RKO (cell line): ENCODE measurements around the gene AHSP.
"Not testable (repeated sequence)": the region's sequence is repeated elsewhere in the genome, so short reads cannot be mapped to it uniquely, and the experiment has no call there.

Experiments
- DNase-seq: peaks from one replicate; pipeline ENCODE4 v3.0.0-alpha.2; 2016; ENCODE audit warnings: low spot score

The AHSP gene

DNA sequence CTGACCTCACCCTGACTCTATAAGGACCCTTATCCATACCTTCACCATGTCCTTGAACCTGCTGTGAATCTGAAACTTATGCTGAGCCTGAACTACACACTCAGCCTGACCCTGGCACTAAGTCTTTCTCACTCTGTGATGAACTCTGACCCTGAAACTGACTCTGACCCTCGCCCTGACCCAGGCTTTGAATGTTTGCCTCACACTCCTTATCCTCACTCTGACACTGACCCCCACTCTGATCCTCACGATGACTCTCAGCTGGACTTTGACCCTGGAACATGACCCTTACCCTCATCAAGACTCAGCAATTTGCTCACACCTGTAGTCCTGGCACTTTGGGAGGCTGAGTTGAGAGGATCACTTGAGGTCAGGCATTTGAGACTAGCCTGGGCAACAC is 4.4 kb downstream of the AHSP start:
- no peak for DNase-seq

DNA sequence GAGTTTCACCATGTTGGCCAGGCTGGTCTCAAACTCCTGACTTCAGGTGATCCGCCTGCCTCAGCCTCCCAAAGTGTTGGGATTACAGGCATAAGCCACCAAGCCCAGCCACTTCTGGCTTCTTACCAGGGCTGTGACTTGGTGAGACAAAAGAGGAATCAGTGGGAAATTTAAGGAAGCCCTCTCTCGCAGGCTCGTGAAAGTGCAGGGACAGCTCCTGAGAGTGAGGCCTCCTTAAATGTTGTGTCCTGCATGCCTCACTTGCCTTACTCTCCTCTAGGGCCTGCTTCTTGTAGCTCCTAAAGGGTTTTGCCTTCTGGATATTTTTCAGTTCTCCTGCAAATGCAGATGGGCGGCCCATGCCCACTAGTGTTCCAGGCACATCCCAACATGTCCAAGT is 5.2 kb downstream of the AHSP start:
- no peak for DNase-seq

DNA sequence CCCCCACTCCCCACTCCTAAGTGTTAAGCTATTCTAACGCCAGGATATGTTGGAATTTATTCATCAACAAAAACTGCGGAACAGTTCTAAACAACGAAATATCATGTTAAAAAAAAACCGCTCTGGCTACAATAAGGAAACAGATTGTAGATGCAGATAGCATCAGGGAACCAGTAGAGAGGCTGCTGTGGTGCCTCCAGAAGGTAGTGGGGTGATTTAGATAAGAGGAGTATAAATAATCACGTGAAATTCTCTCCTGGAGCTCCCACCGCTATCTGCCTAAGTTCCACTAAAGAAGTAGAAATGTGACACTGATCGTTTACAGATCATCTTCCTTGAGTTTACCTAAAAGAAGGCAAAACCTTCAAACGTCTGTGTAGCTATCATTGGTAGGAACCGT is 8.0 kb downstream of the AHSP start:
- DNase-seq: no peak

DNA sequence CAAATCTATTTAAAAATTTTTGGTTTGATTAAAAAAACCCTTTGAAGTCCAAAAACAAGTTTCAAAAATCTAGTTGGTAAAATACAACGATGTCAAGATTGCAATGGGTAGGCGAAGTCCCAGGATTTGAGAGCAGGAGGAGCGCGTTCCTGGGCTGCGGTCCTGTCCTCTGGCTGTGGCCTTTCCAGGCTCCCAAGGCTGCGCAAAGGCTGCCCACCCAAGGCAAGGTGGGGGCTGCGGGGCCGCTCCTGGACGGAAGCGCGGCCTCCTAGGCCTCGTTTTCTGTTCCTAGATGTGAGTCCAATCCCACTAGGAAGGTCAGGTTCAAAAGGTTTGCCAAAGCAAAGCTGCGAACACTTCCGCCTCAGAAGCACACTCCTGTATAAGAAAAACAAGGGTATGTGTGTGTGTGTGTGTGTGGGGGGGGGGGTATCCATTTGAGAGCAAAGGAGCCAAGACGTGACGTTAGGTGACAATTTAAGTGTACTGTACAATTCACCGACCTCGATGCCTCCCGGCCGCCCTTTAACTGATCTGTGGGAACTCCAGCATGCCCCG is 9.2 kb downstream of the AHSP start:
- DNase-seq: no peak

DNA sequence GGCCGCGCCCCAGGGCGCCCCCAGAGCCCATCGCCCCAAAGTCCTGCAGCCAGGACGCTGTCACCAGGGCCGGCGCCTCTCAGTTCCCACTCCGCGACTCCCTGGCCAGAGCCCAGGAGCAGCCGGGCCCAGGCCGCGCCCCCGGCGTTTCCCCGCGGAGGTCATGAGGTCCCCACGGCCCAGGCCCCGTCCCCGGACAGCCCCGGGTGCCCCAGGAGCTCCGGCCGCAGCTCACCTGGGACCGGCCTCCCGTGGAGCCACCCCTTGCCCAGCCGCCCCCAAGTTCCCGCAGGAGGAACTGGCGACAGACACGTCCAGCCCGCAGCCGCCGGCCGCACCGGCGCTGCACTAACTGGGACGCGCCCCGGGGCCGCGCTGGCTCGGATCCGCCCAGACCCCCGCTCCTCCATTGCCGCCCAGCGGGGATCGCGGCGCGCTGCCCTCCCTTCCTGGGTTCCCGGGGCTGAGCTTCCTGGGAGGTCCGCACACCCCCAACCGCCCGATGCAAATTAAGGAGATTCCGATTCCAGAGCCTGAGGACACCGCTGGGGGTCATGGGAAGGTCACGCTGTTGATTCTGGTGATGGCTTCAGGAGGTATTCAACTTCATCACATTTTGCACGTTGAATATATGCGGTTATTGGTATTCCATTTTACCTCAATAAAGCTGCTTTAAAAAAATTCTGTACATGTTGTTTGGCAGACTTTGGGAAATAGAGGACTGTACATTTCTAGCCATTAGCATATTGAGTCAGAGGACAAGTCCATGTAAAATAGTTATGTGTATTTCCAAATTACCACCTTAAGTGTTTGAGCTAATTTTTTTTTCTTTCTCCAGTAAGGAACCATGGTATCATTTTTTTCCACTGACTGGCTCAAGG is 9.9 kb downstream of the AHSP start:
- DNase-seq: no peak

DNA sequence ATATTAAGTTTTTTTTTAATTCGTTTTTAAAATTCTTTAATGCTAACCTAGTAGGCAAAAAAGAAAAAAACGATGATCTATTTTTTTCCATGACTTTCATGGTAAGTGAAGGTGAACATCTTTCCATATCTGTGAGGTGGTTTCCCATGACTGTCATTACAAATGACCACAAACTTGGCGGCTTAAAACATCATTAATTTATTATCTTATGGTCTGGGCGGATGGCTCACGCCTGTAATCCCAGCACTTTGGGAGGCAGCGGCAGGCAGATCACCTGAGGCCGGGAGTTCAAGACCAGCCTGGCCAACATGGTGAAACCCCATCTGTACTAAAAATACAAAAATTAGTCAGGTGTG is 10.5 kb downstream of the AHSP start:
- DNase-seq: not testable (repeated sequence)

DNA sequence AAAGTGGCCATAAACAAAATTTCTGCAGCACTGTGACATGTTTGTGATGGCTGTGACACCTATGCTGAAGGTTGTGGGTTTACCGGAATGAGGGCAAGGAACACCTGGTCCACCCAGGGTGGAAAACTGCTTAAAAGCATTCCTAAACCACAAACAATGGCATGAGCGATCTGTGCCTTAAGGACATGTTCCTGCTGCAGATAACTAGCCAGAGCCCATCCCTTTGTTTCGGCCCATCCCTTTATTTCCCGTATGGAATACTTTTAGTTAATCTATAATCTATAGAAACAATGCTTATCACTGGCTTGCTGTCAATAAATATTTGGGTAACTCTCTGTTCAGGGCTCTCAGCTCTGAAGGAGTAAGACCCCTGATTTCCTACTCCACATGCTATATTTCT is 12.1 kb downstream of the AHSP start:
- not testable (repeated sequence) for DNase-seq

DNA sequence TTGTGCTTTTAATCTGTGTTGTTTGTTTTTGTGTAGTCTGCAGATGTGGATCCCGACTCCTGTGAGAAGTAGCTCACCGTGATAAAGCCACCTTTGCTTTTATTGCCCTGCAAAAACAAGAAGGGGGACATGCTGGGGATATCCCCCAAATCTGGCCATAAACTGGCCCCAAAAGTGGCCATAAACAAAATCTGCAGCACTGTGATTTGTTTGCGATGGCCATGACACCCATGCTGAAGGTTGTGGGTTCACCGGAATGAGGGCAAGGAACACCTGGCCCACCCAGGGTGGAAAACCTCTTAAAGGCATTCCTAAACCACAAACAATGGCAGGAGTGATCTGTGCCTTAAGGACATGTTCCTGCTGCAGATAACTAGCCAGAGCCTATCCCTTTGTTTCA is 15.1 kb downstream of the AHSP start:
- DNase-seq: no peak

DNA sequence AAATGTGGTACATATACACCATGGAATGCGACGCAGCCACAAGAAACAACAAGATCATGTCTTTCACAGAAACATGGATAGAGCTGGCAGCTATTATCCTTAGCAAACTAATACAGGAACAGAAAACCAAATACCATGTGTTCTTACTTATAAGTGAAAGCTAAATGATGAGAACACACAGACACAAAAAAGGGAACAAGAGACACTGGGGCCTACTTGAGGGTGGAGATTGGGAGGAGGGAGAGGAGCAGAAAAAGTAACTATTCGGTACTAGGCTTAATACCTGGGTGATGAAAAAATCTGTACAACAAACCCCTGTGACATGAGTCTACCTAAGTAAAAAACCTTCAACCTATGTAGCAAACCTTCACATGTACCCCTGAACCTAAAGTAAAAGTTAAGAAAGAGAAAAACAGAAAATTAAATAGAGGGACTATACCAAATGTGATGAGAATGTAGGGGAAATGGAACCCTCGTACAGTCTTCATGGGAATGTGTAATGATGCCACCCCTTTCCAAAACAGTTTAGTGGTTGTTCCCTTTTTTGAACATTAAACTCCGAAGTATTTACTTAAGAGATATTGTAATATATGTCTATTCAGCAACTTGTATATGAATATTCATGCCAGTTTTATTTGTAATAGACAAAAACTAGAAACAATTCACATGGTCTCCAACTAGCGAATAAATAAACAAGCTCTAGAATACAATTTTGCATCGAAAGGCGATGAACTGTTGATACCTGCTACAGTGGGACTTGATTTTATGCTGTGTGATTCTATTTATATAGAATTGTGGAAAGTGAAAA is 33.9 kb downstream of the AHSP start:
- no peak for DNase-seq

DNA sequence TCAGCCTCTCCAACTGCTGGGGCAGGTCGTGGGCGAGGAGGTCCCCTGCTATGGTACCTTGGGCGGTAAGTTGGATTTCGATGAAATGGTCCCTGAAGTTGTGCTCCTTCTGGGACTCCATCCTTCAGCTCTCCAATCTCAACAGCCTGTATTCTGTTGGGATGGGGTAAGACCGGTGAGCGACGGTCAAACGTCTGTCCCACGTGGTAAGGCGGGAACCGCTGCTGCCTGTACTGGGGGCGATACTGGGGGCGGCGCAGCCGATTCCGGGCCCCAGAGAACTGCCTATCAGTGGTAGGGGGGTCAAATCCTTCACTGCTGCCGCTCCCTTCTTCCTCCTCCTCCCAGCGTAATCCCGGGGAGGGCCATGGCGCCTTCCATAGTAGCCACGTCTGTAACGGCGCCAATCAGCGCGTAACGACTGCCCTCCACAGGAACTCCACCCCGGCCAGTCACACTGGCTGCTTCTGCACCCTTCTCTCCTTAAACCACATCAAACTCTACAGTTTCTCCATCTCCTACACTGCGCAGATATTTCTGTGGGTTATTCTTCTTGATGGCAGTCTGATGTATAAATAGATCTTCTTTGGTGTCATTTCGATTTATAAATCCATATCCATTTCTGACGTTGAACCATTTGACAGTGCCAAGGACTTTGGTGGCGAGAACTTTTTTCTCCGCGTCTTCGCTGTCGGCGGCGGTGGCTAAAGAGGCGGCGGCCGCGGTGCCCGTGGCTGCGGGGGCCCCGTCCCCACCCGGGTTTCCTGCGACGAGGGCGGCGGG is 41.1 kb downstream of the AHSP start:
- DNase-seq: no peak

DNA sequence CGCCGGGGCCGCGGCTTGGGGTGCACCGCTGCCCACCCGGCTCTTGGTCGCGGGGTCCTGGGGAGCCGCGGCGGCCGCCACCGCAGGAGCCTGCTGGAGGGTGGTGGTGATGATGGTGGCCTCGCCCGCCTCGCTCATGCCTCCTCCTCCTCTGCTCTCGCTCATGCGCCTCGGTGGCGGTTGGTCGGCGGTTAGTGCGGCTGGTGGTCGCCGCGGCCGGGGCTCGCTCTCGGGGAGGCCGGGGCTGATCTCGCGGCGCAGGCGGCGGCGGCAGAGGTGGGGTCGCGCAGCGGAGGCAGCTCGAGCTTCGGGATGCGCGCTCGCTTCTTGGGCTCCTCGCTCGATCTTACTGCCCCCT is 41.6 kb downstream of the AHSP start:
- DNase-seq: no peak

DNA sequence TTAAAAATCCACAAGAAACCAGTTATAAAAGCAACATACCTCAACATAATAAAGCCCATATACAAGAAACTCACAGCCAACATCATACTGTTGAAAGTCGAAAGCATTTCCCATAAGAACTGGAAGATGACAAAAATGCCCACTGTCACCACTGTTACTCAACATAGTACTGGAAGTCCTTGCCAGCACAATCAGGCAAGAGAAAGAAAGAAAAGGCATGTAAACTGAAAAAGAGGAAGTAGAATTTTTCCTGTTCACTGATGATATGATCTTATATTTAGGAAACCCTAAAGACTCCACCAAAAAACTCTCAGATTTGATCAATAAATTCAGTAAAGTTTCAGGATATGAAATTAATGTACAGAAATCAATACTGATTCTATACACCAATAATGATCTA is 45.1 kb downstream of the AHSP start:
- DNase-seq: no peak

DNA sequence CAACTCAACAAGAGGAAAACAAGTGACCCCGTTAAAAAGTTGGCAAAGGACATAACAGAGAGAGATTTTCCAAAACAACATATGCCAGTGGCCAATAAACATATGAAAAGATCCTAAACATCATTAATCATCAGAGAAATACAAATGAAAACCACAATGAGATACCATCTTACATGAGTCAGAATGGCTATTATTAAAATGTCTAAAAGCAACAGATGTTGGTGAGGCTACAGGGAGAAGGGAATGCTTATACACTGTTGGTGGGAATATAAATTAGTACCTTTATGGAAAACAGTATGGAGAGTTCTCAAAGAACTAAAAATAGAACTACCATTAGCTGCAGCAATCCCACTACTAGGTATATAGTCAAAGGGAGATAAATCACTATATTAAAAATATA is 46.5 kb downstream of the AHSP start:
- DNase-seq: peak; percentile 1

DNA sequence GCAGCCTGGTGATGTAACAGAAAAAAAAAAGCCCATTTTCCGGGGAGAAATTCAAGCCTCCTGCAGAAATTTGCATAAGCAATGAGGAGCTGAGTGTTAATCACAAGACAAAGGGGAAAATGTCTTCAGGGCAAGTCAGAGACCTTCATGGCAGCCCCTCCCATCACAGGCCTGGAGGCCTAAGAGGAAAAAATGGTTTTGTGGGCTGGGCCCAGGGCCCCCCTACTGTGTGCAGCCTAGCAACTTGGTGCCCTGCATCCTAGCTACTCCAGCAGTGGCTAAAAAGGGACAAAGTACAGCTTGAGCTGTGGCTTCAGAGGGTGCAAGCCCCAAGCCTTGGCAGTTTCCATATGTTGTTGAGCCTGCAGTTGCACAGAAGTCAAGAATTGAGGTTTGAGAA is 49.7 kb downstream of the AHSP start:
- DNase-seq: no peak
